HL-60/S4 (cell line): ENCODE results near the gene PRTG.
"Not testable (repeated sequence)": the region's sequence is repeated elsewhere in the genome, so short reads cannot be mapped to it uniquely, and the experiment has no call there.

ENCODE experiments used
- in situ Hi-C: fragments of 300-500 bp; cut with MboI; formaldehyde crosslinking; loops from 2 replicates; pipeline ENCODE4 v1.14.3; 2022; ENCODE audit warnings: low sequenced_read_pairs

Gene PRTG

GRCh38 chr15:55652359-55652758 lies 90.6 kb downstream of the PRTG start:
- in situ Hi-C loops, result loop anchor here (25.0 kb wide), 1 partner anchor 785 kb away; no protein-coding TSS in a partner anchor

- in situ Hi-C loops, result no loop called here
Measured at GRCh38 chr15:55649058-55649423, 93.9 kb downstream of the PRTG start.

GRCh38 chr15:55638764-55639163 lies 104.2 kb downstream of the PRTG start:
- in situ Hi-C loops, result no loop called here

GRCh38 chr15:55637086-55637485 lies 105.9 kb downstream of the PRTG start:
- in situ Hi-C loops, result no loop called here

DNA sequence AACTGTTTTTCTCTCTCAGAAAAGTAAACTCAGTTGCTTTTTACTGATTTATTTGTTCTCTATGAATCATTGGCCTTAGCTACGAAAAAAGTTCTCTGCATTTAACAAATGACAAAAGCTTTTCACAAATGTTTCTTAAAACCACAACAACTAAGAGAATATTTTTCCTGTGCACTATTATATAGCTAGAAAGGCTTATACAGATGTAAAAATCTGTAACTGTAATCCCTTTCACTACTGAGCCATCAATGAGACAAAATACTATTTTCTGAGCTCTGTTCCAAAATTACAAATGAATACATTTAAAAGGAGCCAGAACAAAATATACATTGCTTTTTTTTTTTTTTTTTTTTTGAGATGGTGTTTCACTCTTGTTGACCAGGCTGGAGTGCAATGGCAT lies 109.2 kb downstream of the PRTG start:
- in situ Hi-C loops, result no loop called here

DNA sequence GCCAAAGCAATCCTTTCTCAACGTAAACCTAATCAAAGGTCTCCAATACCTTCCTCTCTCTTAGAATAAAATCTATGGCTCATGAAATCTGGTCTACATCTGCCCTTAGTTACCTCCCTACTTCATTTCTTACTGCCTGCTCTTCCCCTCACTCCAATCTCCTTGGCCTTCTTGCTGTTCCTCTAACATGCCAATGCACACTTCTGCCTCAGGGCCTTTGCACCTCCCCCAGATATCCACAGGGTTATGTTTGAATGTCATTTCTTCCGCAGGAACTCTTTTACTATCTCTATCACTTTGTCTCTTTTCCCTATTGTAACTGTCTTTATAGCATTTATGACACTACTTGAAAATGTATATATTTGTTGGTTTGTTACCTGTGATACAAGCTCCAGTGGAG lies 110.5 kb downstream of the PRTG start:
- in situ Hi-C loops, result no loop called here

GRCh38 chr15:55630858-55631257 lies 112.1 kb downstream of the PRTG start:
- in situ Hi-C loops, result no loop called here

GRCh38 chr15:55628369-55628730 lies 114.6 kb downstream of the PRTG start:
- in situ Hi-C loops, result no loop called here

DNA sequence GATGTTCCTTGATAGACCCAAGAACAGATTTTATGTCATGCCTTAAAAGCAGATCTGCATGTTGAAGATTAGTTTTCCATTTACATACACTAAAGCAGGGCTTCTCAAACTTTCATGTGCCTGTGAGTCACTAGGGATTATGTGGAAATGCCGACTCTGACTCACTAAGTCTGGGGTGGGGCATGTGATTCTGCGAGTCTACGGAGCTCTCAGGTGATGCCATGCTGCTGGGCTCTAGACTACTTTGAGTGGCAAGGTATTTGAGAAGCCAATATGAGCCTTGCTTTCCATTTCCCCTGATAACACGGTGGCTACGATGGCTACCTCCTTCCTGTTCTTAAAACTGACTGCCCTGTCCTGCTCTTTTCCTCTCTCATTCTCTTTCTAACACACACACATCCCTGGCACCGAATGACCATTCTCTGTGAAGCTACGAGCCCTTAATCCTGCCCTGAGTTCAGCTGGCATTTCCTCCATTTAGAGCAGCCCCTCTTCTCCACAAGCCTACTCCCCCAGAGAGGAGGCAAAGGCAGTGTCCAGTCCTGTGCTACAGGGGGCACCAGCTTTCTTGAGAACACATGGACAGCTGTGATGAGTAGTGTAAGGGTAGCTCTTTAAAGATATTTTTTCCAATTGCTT lies 115.1 kb downstream of the PRTG start:
- in situ Hi-C loops, result no loop called here

GRCh38 chr15:55619783-55620182 lies 123.2 kb downstream of the PRTG start:
- in situ Hi-C loops, result no loop called here

- in situ Hi-C loops, result no loop called here
Measured at GRCh38 chr15:55618387-55618786, 124.6 kb downstream of the PRTG start.

DNA sequence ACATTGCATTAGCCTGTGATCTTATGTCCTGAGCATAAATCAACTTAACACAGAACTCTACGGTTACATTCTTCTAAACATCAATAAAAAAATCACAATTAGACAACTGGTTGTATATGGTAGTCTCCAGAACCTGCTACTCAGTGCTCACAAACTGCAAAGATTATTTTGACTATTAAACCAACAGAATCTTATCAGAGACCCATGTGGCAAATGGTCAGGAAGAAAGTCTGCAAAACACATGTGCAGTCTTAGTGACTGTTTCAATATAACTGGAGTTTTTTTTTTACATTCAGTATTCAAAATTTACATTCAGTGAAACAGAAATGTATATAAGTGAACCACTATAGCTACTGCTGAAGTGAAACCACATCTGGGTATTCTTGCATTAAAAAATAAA lies 127.5 kb downstream of the PRTG start:
- in situ Hi-C loops, result no loop called here

DNA sequence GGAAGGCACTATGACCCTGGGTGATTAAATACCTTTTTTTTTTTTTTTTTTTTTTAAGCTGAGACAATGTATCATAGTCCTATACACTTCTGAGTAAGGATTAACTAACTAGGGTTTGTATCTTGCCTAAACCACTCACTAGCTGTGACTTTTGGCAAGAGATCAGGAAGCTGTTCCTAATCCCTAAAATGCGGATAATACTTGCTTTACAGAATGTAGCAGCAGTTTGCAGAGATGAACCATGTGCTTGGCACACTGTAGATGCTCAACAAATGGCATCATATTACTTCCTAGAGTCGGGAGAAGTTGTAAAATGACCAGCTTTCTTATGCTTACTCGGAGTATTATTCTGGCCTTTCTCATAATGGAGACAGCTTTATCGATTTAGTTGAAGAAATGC lies 129.2 kb downstream of the PRTG start:
- in situ Hi-C loops, result no loop called here

- in situ Hi-C loops, result no loop called here
Measured at GRCh38 chr15:55606214-55606613, 136.7 kb downstream of the PRTG start.

DNA sequence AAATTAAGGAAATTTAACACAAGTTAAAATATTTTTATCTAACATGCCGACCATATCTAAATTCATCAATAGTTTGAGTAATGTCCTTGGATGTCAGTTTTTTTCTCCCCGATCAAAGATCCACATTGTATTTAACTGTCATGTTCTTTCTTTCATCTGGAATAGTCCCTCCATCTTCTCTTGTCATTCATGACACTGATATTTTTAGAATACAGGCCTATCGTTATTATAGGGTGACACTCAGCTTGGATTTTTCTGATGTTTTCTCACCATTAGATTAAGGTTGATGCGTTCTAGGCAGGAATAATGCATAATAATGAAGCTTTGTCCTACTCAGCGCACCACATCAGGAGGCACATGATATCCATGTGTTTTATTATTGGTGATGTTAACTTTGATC lies 141.6 kb downstream of the PRTG start:
- in situ Hi-C loops, result no loop called here

GRCh38 chr15:55599439-55599838 lies 143.5 kb downstream of the PRTG start:
- in situ Hi-C loops, result no loop called here

GRCh38 chr15:55593019-55593418 lies 149.9 kb downstream of the PRTG start:
- in situ Hi-C loops, result not testable (repeated sequence)

- in situ Hi-C loops, result no loop called here
Measured at GRCh38 chr15:55590788-55591187, 152.2 kb downstream of the PRTG start.

GRCh38 chr15:55589287-55589686 lies 153.7 kb downstream of the PRTG start:
- in situ Hi-C loops, result no loop called here

- in situ Hi-C loops, result no loop called here
Measured at GRCh38 chr15:55588815-55589115, 154.2 kb downstream of the PRTG start.

GRCh38 chr15:55588070-55588814 lies 154.7 kb downstream of the PRTG start, which contains the start of gene PYGO1:
PYGO1 (minus strand) TSS chr15:55588345; CDS start chr15:55587883, 462 bp downstream.
- in situ Hi-C loops, result no loop called here

GRCh38 chr15:55587321-55588069 lies 155.5 kb downstream of the PRTG start:
- in situ Hi-C loops, result no loop called here
